Right cardiac atrium (tissue), 5 donors: ENCODE results near the gene ABCA6. TPM values are rescaled to one million over a fixed set of nuclear protein-coding genes. Genes with fewer than 3 reads are reported as not detected.
A peak's percentile ranks its signal among the peaks of the same experiment; 100 is the strongest.

Experiments used
- ATAC-seq, 2 donors: fragments of 200-7000 bp; cut with Tn5 transposase; one replicate each; pipeline versions ENCODE4 v1.8.0 to v1.9.1; 2020; ENCODE audit warnings: moderate library complexity in 2 of 2, mild to moderate bottlenecking in 1 of 2
- DNase-seq, 3 donors: peaks; one replicate each; pipeline ENCODE4 v3.0.0-alpha.2; 2020
- H3K27ac ChIP-seq: one replicate; pipeline ENCODE4 v1.5.1; 2013; ENCODE audit warnings: mild to moderate bottlenecking, low read length, control low read depth, moderate library complexity
- H3K27me3 ChIP-seq: one replicate; pipeline ENCODE4 v1.6.1; 2013; ENCODE audit not compliant: control insufficient read depth, insufficient read depth
- H3K4me1 ChIP-seq: one replicate; pipeline ENCODE4 v1.6.1; 2013; ENCODE audit warnings: low read length; ENCODE audit not compliant: control insufficient read depth, insufficient read depth
- H3K4me3 ChIP-seq: one replicate; pipeline ENCODE4 v1.5.1; 2013; ENCODE audit warnings: low read length, control low read depth
- H3K9me3 ChIP-seq: one replicate; pipeline ENCODE4 v1.6.1; 2013; ENCODE audit warnings: low read length; ENCODE audit not compliant: control insufficient read depth
- WGBS: extraction: QIAGEN DNeasy Blood & Tissue Kit; methylation state at CpG from one replicate; pipeline ENCODE4 v1.1.7; 2013; 5-methylcytosine and 5-hydroxymethylcytosine counted together
- intact Hi-C, 4 donors: fragments of 100-400 bp; cut with DNase I; formaldehyde crosslinking; loops; one replicate each; pipeline versions ENCODE4 v1.11.0 to v1.14.0; 2022 to 2023
- polyA plus RNA-seq: library from polyadenylated mRNA; stranded (reverse); fragments of 200-250 nt; gene quantifications from one replicate; pipeline ENCODE4 v1.2.3, GENCODE V29; 2013
- total RNA-seq, 4 donors: library from RNA; stranded (reverse); fragmentation: NEBNext Ultra II Directional; extraction: Animal tissue kit (Norgen Biotek cat#: 25700); gene quantifications; one replicate each; pipeline ENCODE4 v1.2.1, GENCODE V29; 2021
- donor health status: healthy with polysubstance abuse.
- donor health status: DM: no; HTN: yes; CAD: no.
- donor health status: DM: no; HTN: no; CAD: no.
- donor health status: DM: no; HTN: yes; CAD: no; lungs with severe emphysema.
- donor health status: DM: yes; HTN: yes; CAD: no.

Gene ABCA6
- total and polyA plus RNA-seq, 5 donors, result 21.2 to 44.1 (median 37.0) TPM

DNA sequence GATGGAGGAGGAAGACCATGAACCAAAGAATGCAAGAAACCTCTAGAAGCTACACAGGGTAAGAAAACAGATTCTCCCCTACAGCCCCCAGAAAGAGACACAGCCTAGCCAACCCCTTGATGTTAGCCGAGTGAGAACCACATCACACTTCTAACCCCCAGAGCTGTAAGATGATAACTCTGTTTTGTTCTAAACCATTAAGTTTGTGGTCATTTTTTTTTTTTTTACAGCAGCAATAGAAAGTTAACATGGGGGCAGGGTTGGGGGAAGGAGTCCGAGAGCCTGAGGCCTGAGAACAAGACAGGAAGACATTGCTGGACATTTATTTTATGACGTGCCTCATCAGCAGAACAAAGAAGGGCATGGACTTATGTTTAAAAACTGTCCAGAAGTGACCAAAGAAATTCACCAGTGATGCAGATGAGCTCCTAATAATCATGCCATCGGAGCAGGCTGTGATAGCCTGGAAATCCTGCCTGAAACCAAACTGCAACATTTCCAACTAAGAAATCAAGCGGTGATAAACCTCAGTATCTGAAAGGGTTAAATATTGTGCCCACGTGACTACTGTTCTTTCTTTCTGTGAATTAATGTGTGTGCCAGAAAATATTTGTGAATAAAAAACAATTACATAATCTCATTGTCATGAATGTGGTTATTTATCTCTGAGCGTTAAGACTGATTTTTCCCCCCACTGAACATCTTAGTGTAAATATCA is 82.1 kb downstream of the ABCA6 start:
- peak overlapping the region; percentile 46 for H3K4me3 ChIP-seq
- intact Hi-C loops, result loop anchor here in 2 of 4 donors (10.0 kb wide), 2 partner anchors 175 to 285 kb away; no protein-coding TSS in a partner anchor
- no peaks in the 10 kb centered on the region for H3K9me3 ChIP-seq
- no peak for ATAC-seq
- peak overlapping the region; percentile 80 for H3K27ac ChIP-seq
- H3K4me1 ChIP-seq, result no peaks in the 10 kb centered on the region
- WGBS, result 37% methylated on average over 7 of the region's 7 CpGs
- DNase-seq, result no peak
- H3K27me3 ChIP-seq, result no peaks in the 10 kb centered on the region

DNA sequence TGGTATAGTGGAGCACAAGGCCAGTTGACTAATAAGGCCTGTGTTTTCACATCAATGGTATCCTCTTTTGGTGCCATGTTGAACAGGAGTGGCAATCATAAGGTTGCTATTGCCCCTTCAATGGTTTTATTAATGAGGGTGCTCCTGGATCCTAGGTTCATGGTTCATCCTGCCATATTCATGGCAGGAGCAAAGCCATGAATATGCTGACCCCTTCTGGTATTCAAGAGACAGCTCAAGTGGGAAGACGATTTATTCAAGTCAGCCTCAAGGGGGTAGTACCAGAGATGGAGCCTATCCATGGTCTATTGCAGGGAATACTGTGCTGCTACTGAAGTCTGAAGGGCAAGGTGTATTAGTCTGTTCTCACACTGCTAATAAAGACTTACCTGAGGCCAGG is 83.5 kb downstream of the ABCA6 start:
- ATAC-seq, result no peak
- 88% methylated on average over 1 of the region's 1 CpG for WGBS
- no peaks in the 10 kb centered on the region for H3K9me3 ChIP-seq
- intact Hi-C loops, result loop anchor here in 1 of 4 donors (10.0 kb wide), 1 partner anchor 283 kb away; no protein-coding TSS in a partner anchor
- no peak overlapping the region for H3K27ac ChIP-seq
- no peak for DNase-seq
- no peaks in the 10 kb centered on the region for H3K4me1 ChIP-seq
- no peaks in the 10 kb centered on the region for H3K27me3 ChIP-seq
- no peak overlapping the region for H3K4me3 ChIP-seq

- Histone ChIP-seq H3K27ac (no peak overlapping the region), H3K9me3 (no peaks in the 10 kb centered on the region), H3K4me1 (no peaks in the 10 kb centered on the region), H3K4me3 (no peak overlapping the region), H3K27me3 (no peaks in the 10 kb centered on the region)
- DNase-seq (no peak), ATAC-seq (no peak)
- intact Hi-C loops, result loop anchor here in 1 of 4 donors (10.0 kb wide), 1 partner anchor 282 kb away; no protein-coding TSS in a partner anchor
- WGBS, result 94% methylated on average over 1 of the region's 1 CpG
Measured at GRCh38 chr17:69057280-69057679, 84.4 kb downstream of the ABCA6 start.

- no peak for ATAC-seq
- peak overlapping the region; percentile 25 for H3K4me3 ChIP-seq
- no peak for DNase-seq
- intact Hi-C loops, result loop anchor here in 1 of 4 donors (10.0 kb wide), 1 partner anchor 282 kb away; no protein-coding TSS in a partner anchor
- H3K27me3 ChIP-seq, result no peaks in the 10 kb centered on the region
- no peaks in the 10 kb centered on the region for H3K4me1 ChIP-seq
- 80% methylated on average over 3 of the region's 3 CpGs for WGBS
- no peaks in the 10 kb centered on the region for H3K9me3 ChIP-seq
- H3K27ac ChIP-seq, result no peak overlapping the region
Measured at GRCh38 chr17:69056179-69056823, 85.4 kb downstream of the ABCA6 start.

DNA sequence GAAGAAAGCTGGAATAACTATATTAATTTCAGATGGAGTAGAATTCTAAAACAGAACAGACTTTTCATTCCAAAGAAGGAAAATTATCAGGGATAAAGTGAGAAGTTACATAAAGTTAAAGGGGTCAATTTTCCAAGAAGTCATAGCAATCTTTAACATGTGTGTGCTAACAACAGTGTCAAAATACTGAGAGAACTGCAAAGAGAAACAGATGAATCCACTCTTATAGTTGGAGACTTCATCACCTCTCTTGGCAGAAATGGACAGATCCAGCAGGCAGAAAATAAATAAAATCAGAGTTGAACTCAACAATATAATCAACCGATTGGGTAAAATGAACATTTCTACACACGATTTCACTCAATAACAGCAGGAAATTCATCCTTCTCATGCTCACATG is 86.4 kb downstream of the ABCA6 start:
- Histone ChIP-seq H3K27ac (no peak overlapping the region), H3K4me3 (no peak overlapping the region), H3K4me1 (peaks cover 1% of the 10 kb centered on the region), H3K27me3 (no peaks in the 10 kb centered on the region), H3K9me3 (no peaks in the 10 kb centered on the region)
- no peak for DNase-seq
- no peak for ATAC-seq
- intact Hi-C loops, result loop anchor here in 1 of 4 donors (10.0 kb wide), 1 partner anchor 281 kb away; no protein-coding TSS in a partner anchor
- WGBS, result 68% methylated on average over 2 of the region's 2 CpGs

GRCh38 chr17:69050999-69051775 is 90.5 kb downstream of the ABCA6 start:
- H3K4me1 ChIP-seq, result peaks cover 1% of the 10 kb centered on the region
- intact Hi-C loops, result loop anchor here in 1 of 4 donors (10.0 kb wide), 1 partner anchor 276 kb away; no protein-coding TSS in a partner anchor
- no peaks in the 10 kb centered on the region for H3K9me3 ChIP-seq
- 63% methylated on average over 5 of the region's 5 CpGs for WGBS
- H3K27me3 ChIP-seq, result no peaks in the 10 kb centered on the region
- ATAC-seq (no peak), DNase-seq (no peak)
- no peak overlapping the region for H3K4me3 ChIP-seq
- peak overlapping the region; percentile 45 for H3K27ac ChIP-seq

- intact Hi-C loops, result no loop called here
- ATAC-seq, result no peak
- H3K9me3 ChIP-seq, result no peaks in the 10 kb centered on the region
- H3K27me3 ChIP-seq, result no peaks in the 10 kb centered on the region
- H3K27ac ChIP-seq, result no peak overlapping the region
- no peak overlapping the region for H3K4me3 ChIP-seq
- peaks cover 1% of the 10 kb centered on the region for H3K4me1 ChIP-seq
- WGBS, result 94% methylated on average over 2 of the region's 2 CpGs
- DNase-seq, result no peak
Measured at GRCh38 chr17:69048634-69049033, 93.1 kb downstream of the ABCA6 start.

DNA sequence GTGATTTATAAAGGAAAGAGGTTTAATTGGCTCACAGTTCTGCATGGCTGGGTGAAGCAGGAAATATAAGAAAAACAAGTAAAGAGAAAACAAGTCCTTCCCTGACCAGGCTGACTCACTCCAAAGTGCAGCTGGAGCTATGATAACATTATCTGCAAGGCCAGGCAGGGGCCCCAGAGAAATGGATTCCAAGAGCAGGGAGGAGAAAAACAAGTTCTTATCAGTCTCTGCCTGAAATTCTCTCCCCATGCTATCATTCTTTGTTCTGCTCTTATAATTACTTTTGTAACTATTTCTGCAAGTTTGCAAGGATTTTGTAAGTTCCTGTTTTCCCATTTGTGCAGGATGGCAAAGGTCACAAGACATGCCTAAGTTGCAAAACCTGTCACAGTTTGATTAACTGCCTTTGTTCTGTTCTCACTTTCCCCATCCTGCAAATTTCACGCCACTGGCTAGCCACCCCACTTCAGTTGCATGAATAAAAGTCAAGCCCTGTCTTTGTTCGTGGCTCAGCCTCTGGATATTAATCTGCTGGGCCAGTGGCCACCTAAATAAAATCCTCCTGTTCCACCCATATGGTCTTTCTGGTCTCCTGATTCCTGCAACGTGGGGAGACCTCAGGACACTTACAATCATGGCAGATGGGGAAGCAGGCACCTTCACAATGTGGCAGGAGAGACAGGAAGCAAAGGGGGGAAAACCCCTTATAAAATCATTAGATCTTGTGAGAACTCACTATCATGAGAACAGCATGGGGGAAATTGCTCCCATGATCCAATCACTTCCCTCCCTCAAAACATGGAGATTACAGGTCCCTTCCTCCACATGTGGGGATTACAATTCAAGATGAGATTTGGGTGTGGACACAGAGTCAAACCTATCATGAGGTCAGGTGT is 94.1 kb downstream of the ABCA6 start:
- Histone ChIP-seq H3K4me3 (no peak overlapping the region), H3K27ac (peak overlapping the region; percentile 85), H3K27me3 (no peaks in the 10 kb centered on the region), H3K9me3 (no peaks in the 10 kb centered on the region), H3K4me1 (peaks cover 1% of the 10 kb centered on the region)
- WGBS, result 12% methylated on average over 3 of the region's 3 CpGs
- peak; percentile 96 to 99 for ATAC-seq
- intact Hi-C loops, result no loop called here
- DNase-seq, result peak; percentile 72 to 89 (median 79)

- no peak overlapping the region for H3K4me3 ChIP-seq
- DNase-seq, result no peak
- H3K27me3 ChIP-seq, result no peaks in the 10 kb centered on the region
- no peak for ATAC-seq
- WGBS, result 65% methylated on average over 4 of the region's 4 CpGs
- H3K4me1 ChIP-seq, result peaks cover 1% of the 10 kb centered on the region
- peak overlapping the region; percentile 8 for H3K27ac ChIP-seq
- intact Hi-C loops, result no loop called here
- H3K9me3 ChIP-seq, result no peaks in the 10 kb centered on the region
Measured at GRCh38 chr17:69046121-69046807, 95.4 kb downstream of the ABCA6 start.

- Histone ChIP-seq H3K4me1 (no peaks in the 10 kb centered on the region), H3K4me3 (no peak overlapping the region), H3K27ac (no peak overlapping the region), H3K9me3 (no peaks in the 10 kb centered on the region), H3K27me3 (no peaks in the 10 kb centered on the region)
- DNase-seq (no peak), ATAC-seq (no peak)
- intact Hi-C loops, result no loop called here
- WGBS, result 94% methylated on average over 2 of the region's 2 CpGs
Measured at GRCh38 chr17:69045646-69046045, 96.0 kb downstream of the ABCA6 start.
